GM18861 (cell line): ENCODE data around the gene LYPD6.
A peak's percentile ranks its signal among the peaks of the same experiment; 100 is the strongest.
"Not testable (repeated sequence)": the region's sequence is repeated elsewhere in the genome, so short reads cannot be mapped to it uniquely, and the experiment has no call there.

ENCODE experiments used
- ATAC-seq: cut with Tn5 transposase; IDR thresholded peaks from one replicate; pipeline ENCODE4 v1.9.1; 2021; ENCODE audit not compliant: unreplicated experiment

Gene LYPD6

GRCh38 chr2:149330127-149331022, at the start of gene LYPD6:
Gene LYPD6 (plus strand): TSS chr2:149330587. CDS start chr2:149437709, 107,122 bp downstream.
- peak; percentile 88 for ATAC-seq

GRCh38 chr2:149281441-149281840, 48.9 kb upstream of the LYPD6 start:
- no peak for ATAC-seq

GRCh38 chr2:149290662-149291061, 39.7 kb upstream of the LYPD6 start:
- no peak for ATAC-seq

- ATAC-seq: no peak
These were observed 38.5 kb upstream of the LYPD6 start for GRCh38 chr2:149291881-149292280.

GRCh38 chr2:149296031-149296430, 34.4 kb upstream of the LYPD6 start:
- no peak for ATAC-seq

GRCh38 chr2:149307014-149307413, 23.4 kb upstream of the LYPD6 start:
- no peak for ATAC-seq

- ATAC-seq: no peak
These were observed 20.0 kb upstream of the LYPD6 start for GRCh38 chr2:149310349-149310748.

- ATAC-seq: no peak
These were observed 18.3 kb upstream of the LYPD6 start for GRCh38 chr2:149312039-149312438.

- ATAC-seq: peak; percentile 97
These were observed 16.8 kb upstream of the LYPD6 start for GRCh38 chr2:149313512-149313972.

- ATAC-seq: no peak
These were observed 15.7 kb upstream of the LYPD6 start for GRCh38 chr2:149314687-149315086.

GRCh38 chr2:149315461-149315860, 14.9 kb upstream of the LYPD6 start:
- no peak for ATAC-seq

GRCh38 chr2:149318566-149318965, 11.8 kb upstream of the LYPD6 start:
- ATAC-seq: not testable (repeated sequence)

- no peak for ATAC-seq
These were observed 10.0 kb upstream of the LYPD6 start for GRCh38 chr2:149320362-149320761.

- no peak for ATAC-seq
These were observed 1.3 kb upstream of the LYPD6 start for GRCh38 chr2:149329068-149329467.

- no peak for ATAC-seq
These were observed 779 bp upstream of the LYPD6 start for GRCh38 chr2:149329489-149330126.

GRCh38 chr2:149331023-149331400, 625 bp downstream of the LYPD6 start:
- ATAC-seq: no peak

GRCh38 chr2:149332364-149332763, 2.0 kb downstream of the LYPD6 start:
- ATAC-seq: no peak

GRCh38 chr2:149333636-149334035, 3.2 kb downstream of the LYPD6 start:
- no peak for ATAC-seq

- ATAC-seq: no peak
These were observed 3.8 kb downstream of the LYPD6 start for GRCh38 chr2:149334156-149334555.

- ATAC-seq: no peak
These were observed 8.9 kb downstream of the LYPD6 start for GRCh38 chr2:149339324-149339723.

- no peak for ATAC-seq
These were observed 12.1 kb downstream of the LYPD6 start for GRCh38 chr2:149342509-149342908.

- ATAC-seq: no peak
These were observed 13.7 kb downstream of the LYPD6 start for GRCh38 chr2:149344105-149344504.
